ENCODE measurements around the gene CMTR1.

DNA sequence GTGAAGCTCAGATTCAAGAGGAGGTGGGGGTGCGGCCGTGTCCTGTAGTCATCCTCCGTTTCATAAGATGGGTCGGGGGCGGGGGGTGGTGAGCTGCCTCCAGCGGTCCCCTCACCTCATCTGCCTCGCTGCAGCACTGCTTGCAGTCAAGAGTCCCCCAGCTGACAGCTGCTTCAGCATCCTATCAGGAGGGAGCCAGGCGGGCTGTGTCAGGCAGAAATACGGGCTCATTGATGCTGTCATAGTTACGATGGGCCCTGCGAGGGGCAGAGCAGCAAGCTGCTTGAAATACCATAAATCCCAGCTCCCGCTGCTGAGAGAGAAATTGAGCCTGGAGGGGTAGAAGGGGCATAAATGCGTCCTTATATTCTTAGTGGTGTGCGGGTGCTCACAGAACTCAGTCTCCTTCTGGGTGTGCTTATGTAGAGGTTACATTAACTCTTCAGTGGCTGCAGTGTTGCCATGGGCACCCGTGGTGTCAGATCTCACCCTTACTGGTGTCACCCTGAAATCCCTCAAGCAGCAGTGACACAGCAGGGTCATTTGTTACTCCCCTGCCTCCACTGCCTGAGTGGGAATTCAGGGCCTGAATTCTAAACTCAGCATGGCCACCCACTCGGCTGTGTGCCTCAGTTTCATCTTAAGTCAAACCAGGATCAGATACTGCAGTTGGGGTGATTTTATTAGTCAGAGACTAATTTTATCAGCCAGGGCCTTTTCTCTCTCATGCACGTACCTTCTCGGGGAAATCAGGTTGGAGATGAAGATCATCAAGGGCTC lies 44.8 kb downstream of the CMTR1 start:
- TF ChIP-seq, protein P1, sequence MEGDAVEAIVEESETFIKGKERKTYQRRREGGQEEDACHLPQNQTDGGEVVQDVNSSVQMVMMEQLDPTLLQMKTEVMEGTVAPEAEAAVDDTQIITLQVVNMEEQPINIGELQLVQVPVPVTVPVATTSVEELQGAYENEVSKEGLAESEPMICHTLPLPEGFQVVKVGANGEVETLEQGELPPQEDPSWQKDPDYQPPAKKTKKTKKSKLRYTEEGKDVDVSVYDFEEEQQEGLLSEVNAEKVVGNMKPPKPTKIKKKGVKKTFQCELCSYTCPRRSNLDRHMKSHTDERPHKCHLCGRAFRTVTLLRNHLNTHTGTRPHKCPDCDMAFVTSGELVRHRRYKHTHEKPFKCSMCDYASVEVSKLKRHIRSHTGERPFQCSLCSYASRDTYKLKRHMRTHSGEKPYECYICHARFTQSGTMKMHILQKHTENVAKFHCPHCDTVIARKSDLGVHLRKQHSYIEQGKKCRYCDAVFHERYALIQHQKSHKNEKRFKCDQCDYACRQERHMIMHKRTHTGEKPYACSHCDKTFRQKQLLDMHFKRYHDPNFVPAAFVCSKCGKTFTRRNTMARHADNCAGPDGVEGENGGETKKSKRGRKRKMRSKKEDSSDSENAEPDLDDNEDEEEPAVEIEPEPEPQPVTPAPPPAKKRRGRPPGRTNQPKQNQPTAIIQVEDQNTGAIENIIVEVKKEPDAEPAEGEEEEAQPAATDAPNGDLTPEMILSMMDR (IDR thresholded peaks at IDR 0.05; ENCODE audit: poor library complexity, severe bottlenecking), result no peak
- peak; percentile 77 for TF ChIP-seq POLR2AphosphoS5 (IDR thresholded peaks at IDR 0.05)
- TF ChIP-seq MXI1 (conservative IDR thresholded peaks at IDR 0.05; ENCODE audit: poor library complexity, severe bottlenecking), result peak; percentile 38
- peak; percentile 53 for TF ChIP-seq RAD21 (conservative IDR thresholded peaks at IDR 0.05)
- TF ChIP-seq EZH2 (IDR thresholded peaks at IDR 0.05; ENCODE audit: borderline replicate concordance, insufficient read depth, low read length, poor library complexity, severe bottlenecking), result no peak
- peak; percentile 81 for TF ChIP-seq EP300 (conservative IDR thresholded peaks at IDR 0.05; ENCODE audit: poor library complexity, severe bottlenecking)
- peak; percentile 58 for TF ChIP-seq TAF1 (IDR thresholded peaks at IDR 0.05; ENCODE audit: low read depth)
- TF ChIP-seq REST (IDR thresholded peaks at IDR 0.05; ENCODE audit: borderline replicate concordance), result peak; percentile 47

All from neural cell (in vitro differentiated cells).